ENCODE data around the gene PTCD1. TPM values are rescaled to one million over a fixed set of nuclear protein-coding genes. Genes with fewer than 3 reads are reported as not detected.

PTCD1 gene
- total and polyA plus RNA-seq, 9 of the 15 experiments (the other 6 are each of a cell fraction or from before 2014, with no cell fraction given), result 0.46 to 17.1 (median 6.2) TPM

- TF ChIP-seq CHD7 (IDR thresholded peaks at IDR 0.05; ENCODE audit: low read depth, low read length), result no peak
- TF ChIP-seq NFYB (IDR thresholded peaks at IDR 0.05; ENCODE audit: extremely low read depth, insufficient read length), result no peak
- no peak; a peak in 1 of 4 replicates for TF ChIP-seq FOXA3 (CRISPR knock-in tag; conservative IDR thresholded peaks at IDR 0.05 in 1 of 2, IDR thresholded peaks at IDR 0.05 in 1 of 2)
- no peak for TF ChIP-seq ZNF668 (CRISPR knock-in tag; IDR thresholded peaks at IDR 0.05)
- TF ChIP-seq AFF1 (IDR thresholded peaks at IDR 0.05; ENCODE audit: low read depth in 1 of 2, partially characterized antibody in 2 of 2), result no peak
Observed at GRCh38 chr7:99438573-99439480, at the start of gene PTCD1, which contains the start of gene CPSF4 (continued).
